Measurements from ENCODE around the gene CPT2. TPM values are rescaled to one million over a fixed set of nuclear protein-coding genes. Genes with fewer than 3 reads are reported as not detected.

Gene CPT2
- total and polyA plus RNA-seq, 2 of the 13 experiments (the other 11 are each of a cell fraction or from before 2014, with no cell fraction given) = 12.6 to 14.6 TPM

GRCh38 chr1:53163291-53163768, 33.3 kb upstream of the CPT2 start (continued):
- no peak for TF ChIP-seq ZNF672 (CRISPR knock-in tag; IDR thresholded peaks at IDR 0.05)
- TF ChIP-seq JUNB (CRISPR knock-in tag; IDR thresholded peaks at IDR 0.05; ENCODE audit: borderline replicate concordance) = no peak
- no peak for TF ChIP-seq ZFP90 (CRISPR knock-in tag; IDR thresholded peaks at IDR 0.05; ENCODE audit: borderline replicate concordance)
- TF ChIP-seq HDAC2 (CRISPR knock-in tag; IDR thresholded peaks at IDR 0.05) = no peak
- TF ChIP-seq SUZ12 (IDR thresholded peaks at IDR 0.05; ENCODE audit: low read depth, low read length) = no peak
- no peak for TF ChIP-seq IKZF4 (CRISPR knock-in tag; IDR thresholded peaks at IDR 0.05; ENCODE audit: borderline replicate concordance, low read depth, not compliant biosample characterization)
- TF ChIP-seq ZNF7 (CRISPR knock-in tag; IDR thresholded peaks at IDR 0.05) = no peak
- TF ChIP-seq ZNF615 (CRISPR knock-in tag; IDR thresholded peaks at IDR 0.05; ENCODE audit: borderline replicate concordance) = no peak
- no peak for TF ChIP-seq ZNF562 (CRISPR knock-in tag; IDR thresholded peaks at IDR 0.05; ENCODE audit: borderline replicate concordance)
- TF ChIP-seq MBNL3 (CRISPR knock-in tag; conservative IDR thresholded peaks at IDR 0.05) = no peak
- TF ChIP-seq MAZ (IDR thresholded peaks at IDR 0.05; ENCODE audit: borderline replicate concordance, low read depth, low read length) = no peak
- TF ChIP-seq MAZ (CRISPR knock-in tag; IDR thresholded peaks at IDR 0.05; ENCODE audit: low read depth) = no peak
- no peak for TF ChIP-seq ZNF18 (CRISPR knock-in tag; IDR thresholded peaks at IDR 0.05; ENCODE audit: insufficient replicate concordance)
- no peak for TF ChIP-seq ATF1 (CRISPR knock-in tag; IDR thresholded peaks at IDR 0.05)
- TF ChIP-seq ZNF207 (IDR thresholded peaks at IDR 0.05; ENCODE audit: borderline replicate concordance) = no peak
- no peak for TF ChIP-seq TGIF2 (CRISPR knock-in tag; IDR thresholded peaks at IDR 0.05)
